Mononuclear cell (primary cell): ENCODE results near the gene ELAVL2. TPM values are rescaled to one million over a fixed set of nuclear protein-coding genes. Genes with fewer than 3 reads are reported as not detected.

ENCODE experiments used
- H3K27me3 ChIP-seq: 2 replicates; pipeline ENCODE4 v1.6.0; 2011; ENCODE audit warnings: low read length, control low read depth; ENCODE audit not compliant: insufficient read depth
- H3K4me1 ChIP-seq: 2 replicates; pipeline ENCODE4 v1.5.1; 2011; ENCODE audit warnings: mild to moderate bottlenecking, low read length, control low read depth; ENCODE audit not compliant: insufficient read depth
- H3K4me3 ChIP-seq: 2 replicates; pipeline ENCODE4 v1.5.1; 2011; ENCODE audit warnings: mild to moderate bottlenecking, low read length, moderate library complexity
- H3K9me3 ChIP-seq: 2 replicates; pipeline ENCODE4 v1.5.1; 2011; ENCODE audit warnings: low read depth, mild to moderate bottlenecking, control low read depth, low read length
- total RNA-seq: library from RNA; depleted of rRNA; stranded (reverse); fragments of >200 nt; gene quantifications from one replicate; pipeline ENCODE4 v1.2.3, GENCODE V29; 2012

Gene ELAVL2
- total RNA-seq, 1 donor = not detected

DNA sequence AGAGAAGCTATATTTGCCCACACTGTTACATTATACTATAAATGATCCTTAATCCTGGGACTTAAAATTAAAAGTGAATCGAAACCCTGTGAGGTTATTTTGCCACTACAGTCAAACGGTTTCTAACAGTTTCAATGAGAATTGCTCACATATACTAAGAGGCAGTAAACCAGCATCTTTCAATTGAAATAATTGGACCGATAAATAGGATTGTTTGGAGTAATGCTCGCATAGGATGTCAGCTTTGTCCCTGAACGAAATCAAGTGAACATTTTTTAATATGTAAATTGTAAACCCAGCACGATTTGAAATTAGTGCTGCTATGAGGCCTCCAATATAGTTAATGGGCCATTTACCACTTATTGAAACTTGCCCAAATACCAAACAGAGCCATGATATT, 60.5 kb downstream of the ELAVL2 start:
- H3K9me3 ChIP-seq = no peaks in the 10 kb centered on the region
- H3K4me3 ChIP-seq = no peak overlapping the region
- no peaks in the 10 kb centered on the region for H3K27me3 ChIP-seq
- H3K4me1 ChIP-seq = no peaks in the 10 kb centered on the region

DNA sequence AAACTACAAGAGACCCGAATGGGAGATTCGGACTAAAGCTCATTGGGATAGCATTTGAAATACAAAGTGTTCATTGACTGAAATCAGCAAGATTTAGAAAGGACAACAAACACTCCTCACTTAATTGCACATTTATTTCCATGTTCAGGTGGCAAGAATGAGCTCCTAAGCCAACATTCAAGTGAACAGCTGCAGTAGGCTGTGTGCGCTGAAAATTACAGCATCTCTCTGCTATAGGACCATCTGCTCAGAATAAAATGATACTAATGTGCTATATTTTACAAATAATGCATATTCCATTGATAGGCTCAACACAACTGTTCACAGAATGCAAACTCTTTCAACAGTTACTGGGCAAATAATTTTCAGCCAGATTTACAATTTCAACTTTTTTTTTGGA, 61.8 kb downstream of the ELAVL2 start:
- H3K27me3 ChIP-seq = no peaks in the 10 kb centered on the region
- no peaks in the 10 kb centered on the region for H3K9me3 ChIP-seq
- no peak overlapping the region for H3K4me3 ChIP-seq
- H3K4me1 ChIP-seq = no peaks in the 10 kb centered on the region

DNA sequence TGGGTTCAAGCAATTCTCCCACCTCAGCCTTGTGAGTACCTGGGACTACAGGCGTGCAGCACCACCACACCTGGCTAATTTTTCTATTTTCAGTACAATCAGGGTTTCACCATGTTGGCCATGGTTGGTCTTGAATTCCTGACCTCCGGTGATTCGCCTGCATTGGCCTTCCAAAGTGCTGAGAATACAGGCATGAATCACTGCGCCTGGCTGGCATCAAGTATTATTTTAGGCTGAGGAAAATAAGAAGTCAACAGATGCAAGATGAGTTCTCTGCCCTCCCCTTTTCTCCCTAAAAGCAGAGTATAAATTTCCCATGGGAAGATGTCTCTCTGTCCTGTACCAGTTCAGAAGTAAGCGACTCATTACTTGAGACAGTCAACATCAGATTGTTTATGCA, 71.5 kb downstream of the ELAVL2 start:
- no peaks in the 10 kb centered on the region for H3K4me1 ChIP-seq
- H3K4me3 ChIP-seq = no peak overlapping the region
- H3K27me3 ChIP-seq = no peaks in the 10 kb centered on the region
- no peaks in the 10 kb centered on the region for H3K9me3 ChIP-seq

DNA sequence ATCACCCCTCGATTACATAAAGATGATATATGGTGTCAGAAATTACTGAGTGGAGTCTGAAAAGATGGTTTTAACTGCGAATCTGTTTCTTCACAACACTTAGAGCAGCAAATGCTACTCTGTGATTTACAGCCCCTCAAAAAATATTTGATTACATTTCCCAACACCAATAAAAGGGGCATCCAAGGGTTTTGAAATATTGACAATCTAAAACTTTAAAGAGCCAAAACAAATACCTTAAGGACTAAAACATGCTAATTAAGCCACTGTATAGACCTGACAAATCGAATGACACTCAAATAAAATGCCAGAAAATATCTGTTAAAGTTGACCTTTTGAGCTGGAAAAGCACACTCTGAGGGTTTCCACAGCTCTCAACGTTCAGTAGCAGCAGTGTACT, 73.2 kb downstream of the ELAVL2 start:
- no peak overlapping the region for H3K4me3 ChIP-seq
- H3K27me3 ChIP-seq = no peaks in the 10 kb centered on the region
- no peaks in the 10 kb centered on the region for H3K9me3 ChIP-seq
- no peaks in the 10 kb centered on the region for H3K4me1 ChIP-seq

DNA sequence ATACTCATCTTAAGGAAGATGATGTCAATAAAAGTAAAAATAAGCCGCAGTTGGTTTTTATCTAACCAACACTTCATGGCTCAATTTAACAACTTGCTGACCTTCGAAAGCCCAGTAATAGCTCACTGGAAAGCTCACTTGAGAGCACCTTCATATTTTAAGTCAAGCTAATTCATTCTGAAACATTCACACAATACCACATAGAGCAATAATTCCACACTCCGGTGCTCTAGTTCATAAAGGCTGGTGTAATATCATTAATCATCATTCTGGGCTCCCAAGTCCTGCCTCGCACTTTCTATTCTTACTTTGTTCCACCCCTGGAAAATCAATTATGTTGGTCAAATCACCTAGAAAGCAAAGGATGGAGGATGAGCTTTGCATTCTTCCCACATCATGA, 74.4 kb downstream of the ELAVL2 start:
- H3K27me3 ChIP-seq = no peaks in the 10 kb centered on the region
- no peak overlapping the region for H3K4me3 ChIP-seq
- no peaks in the 10 kb centered on the region for H3K9me3 ChIP-seq
- no peaks in the 10 kb centered on the region for H3K4me1 ChIP-seq

DNA sequence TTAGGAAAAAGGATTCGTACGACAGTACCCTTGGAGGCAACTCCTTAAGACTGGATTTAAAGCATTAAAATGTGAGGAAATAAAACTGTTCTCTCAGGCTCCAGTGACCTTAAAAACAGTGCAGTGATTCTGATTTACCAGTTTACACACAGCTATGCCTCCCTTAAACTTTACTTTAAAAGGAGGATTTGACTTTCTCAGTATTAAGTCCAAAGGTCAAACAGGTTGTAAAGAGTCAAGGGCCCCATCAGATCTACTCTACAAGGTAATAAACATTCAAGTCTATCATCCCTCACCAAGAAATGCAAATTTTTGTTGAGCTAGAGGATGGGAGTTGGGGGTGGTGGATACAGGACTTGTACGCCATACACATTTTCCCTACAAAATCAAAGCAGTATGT, 75.2 kb downstream of the ELAVL2 start:
- Histone ChIP-seq H3K4me1 (no peaks in the 10 kb centered on the region), H3K27me3 (no peaks in the 10 kb centered on the region), H3K9me3 (no peaks in the 10 kb centered on the region), H3K4me3 (no peak overlapping the region)

DNA sequence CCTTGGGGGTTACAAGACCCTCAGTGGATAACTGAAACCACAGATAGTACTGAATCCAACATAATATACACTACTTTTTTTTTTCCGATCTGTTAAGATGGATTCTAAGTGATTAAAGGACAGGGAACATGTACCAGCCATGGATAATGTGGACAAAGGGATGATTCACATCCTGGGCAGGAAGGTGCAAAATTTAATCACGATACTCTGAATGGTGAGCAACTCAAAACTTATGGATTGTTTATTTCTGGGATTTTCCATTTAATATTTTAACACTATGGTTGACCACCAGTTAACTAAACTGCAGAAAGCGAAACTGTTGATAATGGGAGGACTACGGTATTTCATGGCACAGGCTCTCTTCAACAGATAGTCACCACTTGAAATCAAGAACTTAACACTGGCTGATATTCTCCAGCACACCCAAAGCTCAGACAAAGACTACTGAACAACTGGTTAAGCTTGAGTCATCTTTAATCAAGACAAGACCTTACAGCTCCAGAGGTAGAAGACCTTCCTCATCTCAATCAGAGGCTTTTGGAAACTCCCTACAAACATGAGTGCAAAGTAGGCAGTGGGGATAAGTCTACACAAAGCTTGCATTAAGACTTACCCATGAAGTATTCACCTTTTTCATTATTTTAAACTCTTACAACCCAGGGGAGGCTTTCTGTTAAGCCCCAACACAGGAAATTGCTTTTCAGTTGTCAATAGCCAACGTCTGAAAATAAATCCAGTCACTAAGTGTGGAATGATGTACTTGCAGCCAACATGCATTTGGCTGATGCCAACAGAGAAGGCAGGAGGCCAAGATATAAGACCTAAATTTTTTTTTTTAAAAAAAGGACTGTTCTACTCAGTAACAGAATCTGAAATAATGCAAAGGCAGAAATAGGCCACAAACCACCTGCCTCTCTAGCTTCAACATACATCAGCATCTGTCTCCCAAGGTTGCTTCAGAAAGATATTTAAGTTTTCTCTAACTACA, 78.7 kb downstream of the ELAVL2 start:
- no peaks in the 10 kb centered on the region for H3K27me3 ChIP-seq
- no peak overlapping the region for H3K4me3 ChIP-seq
- H3K4me1 ChIP-seq = no peaks in the 10 kb centered on the region
- H3K9me3 ChIP-seq = no peaks in the 10 kb centered on the region

DNA sequence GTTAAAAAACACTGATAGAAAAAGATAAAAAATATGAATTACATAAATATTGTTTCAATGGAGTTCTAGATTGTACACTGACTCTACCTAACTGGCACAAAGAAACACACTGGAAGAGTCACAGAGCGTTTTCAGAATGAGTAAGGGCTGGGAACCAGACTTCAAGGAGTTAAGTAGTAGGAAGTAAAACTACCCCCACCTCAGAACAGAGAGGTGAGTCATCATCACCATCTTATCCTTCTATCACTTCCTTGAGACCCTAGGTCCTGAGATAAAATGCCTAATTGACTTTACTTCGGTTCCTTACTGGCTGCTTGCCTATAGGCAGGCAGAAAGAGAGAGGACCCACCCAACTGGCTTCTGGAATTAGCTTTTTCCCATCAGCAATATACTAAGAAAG, 79.7 kb downstream of the ELAVL2 start:
- Histone ChIP-seq H3K27me3 (no peaks in the 10 kb centered on the region), H3K4me1 (no peaks in the 10 kb centered on the region), H3K4me3 (no peak overlapping the region), H3K9me3 (no peaks in the 10 kb centered on the region)

DNA sequence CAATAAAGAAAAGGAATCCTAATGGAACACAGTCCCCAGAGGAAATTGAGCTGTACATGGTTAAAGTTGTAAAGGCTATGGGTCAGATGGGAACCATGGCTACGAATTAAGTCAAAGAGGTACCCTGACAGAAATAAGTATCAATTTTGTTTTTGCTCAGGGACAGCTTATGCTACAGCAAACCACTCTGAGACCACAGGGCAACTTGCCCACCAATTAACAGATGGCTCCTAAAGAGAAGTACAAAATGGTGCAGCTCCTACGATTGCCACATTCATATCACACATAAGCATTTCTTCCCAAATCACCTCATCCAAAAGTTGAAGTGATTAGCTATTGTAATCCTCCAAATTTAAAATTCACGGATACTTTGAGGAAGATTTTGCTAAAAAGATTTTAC, 83.0 kb downstream of the ELAVL2 start:
- Histone ChIP-seq H3K27me3 (no peaks in the 10 kb centered on the region), H3K4me1 (no peaks in the 10 kb centered on the region), H3K9me3 (no peaks in the 10 kb centered on the region), H3K4me3 (no peak overlapping the region)

DNA sequence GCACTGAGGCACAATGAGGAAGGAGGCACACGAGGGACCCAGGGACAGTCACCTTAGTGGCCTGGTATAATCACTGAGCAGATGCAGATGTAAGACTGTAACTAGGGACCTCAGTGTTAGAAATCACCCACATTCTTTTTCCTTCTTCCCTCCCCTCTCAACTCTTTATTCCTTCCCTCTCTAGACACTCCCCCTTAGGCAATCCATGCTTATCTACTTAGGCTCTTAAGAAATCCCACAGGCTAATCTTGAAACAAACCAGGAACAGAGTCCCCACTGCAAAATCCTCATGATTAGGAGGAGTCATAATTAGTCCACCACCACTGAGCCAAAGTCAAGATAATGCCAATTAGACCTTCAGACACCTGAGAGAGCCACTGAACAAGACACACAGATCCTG, 84.7 kb downstream of the ELAVL2 start:
- Histone ChIP-seq H3K4me1 (no peaks in the 10 kb centered on the region), H3K27me3 (no peaks in the 10 kb centered on the region), H3K4me3 (no peak overlapping the region), H3K9me3 (no peaks in the 10 kb centered on the region)

DNA sequence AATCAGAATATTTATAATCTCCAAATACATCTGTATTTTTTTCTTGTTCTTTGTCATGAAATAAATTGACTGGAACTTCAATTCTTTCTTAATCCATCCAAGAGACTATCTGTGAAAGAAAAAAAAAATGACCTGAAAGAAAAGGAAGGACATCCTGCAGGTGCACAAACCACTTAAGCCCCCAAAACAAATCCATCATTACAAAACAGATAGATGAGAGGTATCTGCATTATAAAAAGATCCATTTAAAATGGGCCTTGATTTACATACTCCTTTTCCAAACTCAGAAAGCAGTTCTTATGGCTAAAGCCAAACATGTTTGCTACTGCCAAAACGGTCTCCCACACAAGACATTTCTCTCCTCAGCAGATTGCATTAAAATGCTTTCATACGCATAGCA, 85.5 kb downstream of the ELAVL2 start:
- Histone ChIP-seq H3K4me1 (no peaks in the 10 kb centered on the region), H3K9me3 (no peaks in the 10 kb centered on the region), H3K4me3 (no peak overlapping the region), H3K27me3 (no peaks in the 10 kb centered on the region)

DNA sequence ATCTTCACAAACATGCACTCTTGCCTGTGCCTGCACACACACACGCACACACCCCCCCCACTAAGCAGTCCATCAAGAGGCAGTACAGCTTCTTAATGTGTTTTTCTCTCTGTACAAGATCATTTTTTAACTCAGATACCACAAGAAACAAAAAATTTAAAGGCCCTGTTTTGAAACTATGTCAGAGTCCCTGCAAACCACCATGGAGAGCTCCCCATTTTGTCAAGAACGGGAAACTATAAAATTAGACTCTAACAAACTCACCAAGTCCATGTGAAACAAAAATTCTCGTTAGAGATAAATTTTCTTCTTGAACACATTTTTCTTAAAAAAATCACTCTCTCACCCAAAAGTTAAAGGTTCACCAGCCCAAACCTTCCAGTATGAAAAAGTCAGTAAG, 86.3 kb downstream of the ELAVL2 start:
- H3K9me3 ChIP-seq = no peaks in the 10 kb centered on the region
- no peak overlapping the region for H3K4me3 ChIP-seq
- no peaks in the 10 kb centered on the region for H3K27me3 ChIP-seq
- no peaks in the 10 kb centered on the region for H3K4me1 ChIP-seq

DNA sequence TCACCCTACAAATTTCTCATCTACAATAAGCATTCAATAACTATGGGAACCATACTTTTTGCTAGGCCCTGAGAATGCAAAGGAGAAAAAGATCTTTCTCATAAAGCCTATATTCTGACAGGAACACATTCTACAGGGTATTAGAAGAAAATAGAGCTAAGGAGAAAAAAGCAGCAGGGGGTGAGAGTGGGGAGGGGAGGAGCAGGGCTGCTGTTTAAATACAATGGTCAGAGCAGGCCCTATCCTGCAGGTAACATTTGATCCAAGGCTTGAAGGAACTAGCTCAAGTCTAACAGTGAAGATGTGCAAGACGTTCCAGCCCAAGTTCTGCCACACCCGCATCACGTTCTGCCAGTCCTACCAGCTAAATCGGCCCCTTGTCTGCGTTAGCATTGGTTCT, 89.7 kb downstream of the ELAVL2 start:
- H3K4me1 ChIP-seq = no peaks in the 10 kb centered on the region
- no peak overlapping the region for H3K4me3 ChIP-seq
- no peaks in the 10 kb centered on the region for H3K9me3 ChIP-seq
- H3K27me3 ChIP-seq = no peaks in the 10 kb centered on the region

DNA sequence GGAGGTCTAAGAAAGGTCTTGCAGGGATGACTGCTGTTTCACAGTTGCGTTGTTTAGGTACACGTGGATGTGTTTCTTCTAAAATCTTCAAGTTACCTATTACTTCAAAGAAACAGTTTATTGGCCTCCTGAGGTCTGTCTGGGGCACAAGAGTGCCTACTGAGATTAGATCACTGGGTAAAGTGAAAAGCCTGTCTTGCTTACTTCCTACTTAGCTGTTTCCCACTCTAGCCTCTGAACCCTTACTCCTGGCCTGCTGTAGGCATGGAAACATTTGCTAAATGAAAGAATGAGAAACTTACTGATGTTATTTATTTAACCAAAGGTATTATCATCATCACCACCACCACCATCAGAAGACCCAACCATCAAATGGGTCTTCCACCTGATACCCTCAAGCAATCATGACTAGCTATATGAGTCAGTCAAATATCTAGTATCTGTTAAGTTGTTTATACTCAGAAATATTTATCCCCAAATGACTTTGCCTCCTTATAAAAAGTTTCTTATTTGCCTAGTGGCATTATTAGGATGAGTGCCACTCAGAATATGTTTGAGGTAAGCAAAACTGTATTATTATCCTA, 92.5 kb downstream of the ELAVL2 start:
- Histone ChIP-seq H3K4me1 (no peaks in the 10 kb centered on the region), H3K4me3 (no peak overlapping the region), H3K9me3 (no peaks in the 10 kb centered on the region), H3K27me3 (no peaks in the 10 kb centered on the region)

DNA sequence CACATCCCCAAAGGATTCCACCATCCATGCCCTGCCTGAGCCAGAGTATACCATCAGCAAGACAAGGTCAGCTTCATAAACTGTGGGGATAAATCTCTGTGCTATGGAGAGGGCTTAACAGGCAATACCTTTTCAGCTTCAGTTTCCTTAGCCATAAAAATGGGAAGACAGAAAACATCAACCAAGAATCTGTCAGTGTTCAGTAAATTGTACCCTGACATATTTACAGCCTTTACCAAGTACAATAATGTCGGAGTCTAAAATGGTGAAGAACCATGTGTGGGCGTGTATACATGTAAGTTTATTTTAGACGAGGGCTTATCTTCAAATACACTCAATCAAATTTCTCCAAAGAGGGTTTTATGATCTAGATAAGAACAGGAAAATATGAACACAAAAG, 94.7 kb downstream of the ELAVL2 start:
- Histone ChIP-seq H3K4me3 (no peak overlapping the region), H3K27me3 (no peaks in the 10 kb centered on the region), H3K4me1 (no peaks in the 10 kb centered on the region), H3K9me3 (no peaks in the 10 kb centered on the region)

DNA sequence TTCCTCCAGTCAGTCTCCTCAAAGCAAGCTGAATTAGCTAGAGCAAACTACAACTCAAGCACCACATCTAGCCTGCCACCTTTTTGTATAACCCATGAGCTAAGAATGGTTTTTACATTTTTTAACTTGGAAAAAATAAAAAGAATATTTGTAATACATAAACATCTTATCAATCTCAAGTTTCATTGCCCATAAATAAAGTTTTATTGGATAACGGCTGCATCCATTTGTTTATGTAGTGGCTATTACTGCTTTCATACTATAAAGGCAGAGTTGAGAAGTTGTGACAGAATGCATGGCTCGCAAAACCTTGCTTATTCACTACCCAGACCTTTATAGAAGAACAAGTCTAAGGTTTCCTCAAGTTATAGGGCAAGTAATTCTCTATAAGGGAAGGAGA, 95.7 kb downstream of the ELAVL2 start:
- Histone ChIP-seq H3K9me3 (no peaks in the 10 kb centered on the region), H3K4me1 (no peaks in the 10 kb centered on the region), H3K4me3 (no peak overlapping the region), H3K27me3 (no peaks in the 10 kb centered on the region)
